ENCODE results near the gene LPCAT1.

- no peak for TF ChIP-seq CTCF (conservative IDR thresholded peaks at IDR 0.05; ENCODE audit: low read depth in 2 of 2)
- no peak for TF ChIP-seq POLR2AphosphoS5 (IDR thresholded peaks at IDR 0.05; ENCODE audit: low read depth)
- no peak for TF ChIP-seq EZH2 (IDR thresholded peaks at IDR 0.05; ENCODE audit: low read depth, unreplicated experiment)
- TF ChIP-seq EZH2phosphoT487 (IDR thresholded peaks at IDR 0.05; ENCODE audit: unreplicated experiment) = no peak
- TF ChIP-seq REST (IDR thresholded peaks at IDR 0.05; ENCODE audit: unreplicated experiment) = no peak
Measured at GRCh38 chr5:1547655-1548054, 23.9 kb upstream of the LPCAT1 start.

All from GM23338 (cell line).